Spleen (tissue), 7 donors: ENCODE measurements around the gene MIPEP.

Experiments used
- POLR2A ChIP-seq, 3 donors: fragments of 450-650 bp; IDR thresholded peaks; one replicate each; pipeline ENCODE4 v1.5.1; 2017; ENCODE audit warnings: antibody characterized with exemption in 3 of 3, mild to moderate bottlenecking in 1 of 3
- TF ChIP-seq, protein P1 (sequence below), 11 experiments: fragments of 200-600 bp in 7 of 11; fragments of 450-650 bp in 4 of 11; sonication (generic) in 4 of 11; IDR thresholded peaks in 8 of 11; conservative IDR thresholded peaks in 3 of 11; 1 replicate in 7 of 11; 2 replicates in 4 of 11; pipeline versions ENCODE4 v1.4.0 to v1.8.0; 2016 to 2021; ENCODE audit warnings: antibody characterized with exemption in 11 of 11, inconsistent platforms in 4 of 11, mild to moderate bottlenecking in 1 of 11
- donor health status: DM: no; HTN: no; CAD: no; lungs with moderate emphysema.
- donor health status: DM: no; HTN: no; CAD: no.
- donor health status: DM: no; HTN: no; CAD: no.

- TF ChIP-seq, protein P1, sequence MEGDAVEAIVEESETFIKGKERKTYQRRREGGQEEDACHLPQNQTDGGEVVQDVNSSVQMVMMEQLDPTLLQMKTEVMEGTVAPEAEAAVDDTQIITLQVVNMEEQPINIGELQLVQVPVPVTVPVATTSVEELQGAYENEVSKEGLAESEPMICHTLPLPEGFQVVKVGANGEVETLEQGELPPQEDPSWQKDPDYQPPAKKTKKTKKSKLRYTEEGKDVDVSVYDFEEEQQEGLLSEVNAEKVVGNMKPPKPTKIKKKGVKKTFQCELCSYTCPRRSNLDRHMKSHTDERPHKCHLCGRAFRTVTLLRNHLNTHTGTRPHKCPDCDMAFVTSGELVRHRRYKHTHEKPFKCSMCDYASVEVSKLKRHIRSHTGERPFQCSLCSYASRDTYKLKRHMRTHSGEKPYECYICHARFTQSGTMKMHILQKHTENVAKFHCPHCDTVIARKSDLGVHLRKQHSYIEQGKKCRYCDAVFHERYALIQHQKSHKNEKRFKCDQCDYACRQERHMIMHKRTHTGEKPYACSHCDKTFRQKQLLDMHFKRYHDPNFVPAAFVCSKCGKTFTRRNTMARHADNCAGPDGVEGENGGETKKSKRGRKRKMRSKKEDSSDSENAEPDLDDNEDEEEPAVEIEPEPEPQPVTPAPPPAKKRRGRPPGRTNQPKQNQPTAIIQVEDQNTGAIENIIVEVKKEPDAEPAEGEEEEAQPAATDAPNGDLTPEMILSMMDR (IDR thresholded peaks at IDR 0.05 in 8 of 11, conservative IDR thresholded peaks at IDR 0.05 in 3 of 11), result no peak
- TF ChIP-seq POLR2A (IDR thresholded peaks at IDR 0.05), result no peak
Measured at GRCh38 chr13:23705583-23705982, 183.6 kb downstream of the MIPEP start.
